Neuronal stem cell (in vitro differentiated cells): Measurements from ENCODE around the gene ABCA13.

Source experiments
- DNase-seq: peaks from one replicate; pipeline ENCODE4 v3.0.0-alpha.2; 2013; ENCODE audit warnings: low spot score
- H2AFZ ChIP-seq: one replicate; pipeline ENCODE4 v1.6.1; 2013; ENCODE audit warnings: mild to moderate bottlenecking, low read length, inconsistent platforms
- H2AK5ac ChIP-seq: 2 replicates; pipeline ENCODE4 v1.6.1; 2013; ENCODE audit warnings: low read depth, mild to moderate bottlenecking, inconsistent platforms, low read length, moderate library complexity, mixed read lengths
- H2BK120ac ChIP-seq: 2 replicates; pipeline ENCODE4 v1.6.1; 2013; ENCODE audit warnings: low read depth, mild to moderate bottlenecking, inconsistent platforms, low read length, moderate library complexity, mixed read lengths
- H2BK12ac ChIP-seq: one replicate; pipeline ENCODE4 v1.6.1; 2013; ENCODE audit warnings: low read length, inconsistent platforms
- H2BK15ac ChIP-seq: 2 replicates; pipeline ENCODE4 v1.6.1; 2013; ENCODE audit warnings: mild to moderate bottlenecking, low read length, inconsistent platforms, mixed read lengths
- H2BK5ac ChIP-seq: one replicate; pipeline ENCODE4 v1.6.1; 2013; ENCODE audit warnings: inconsistent platforms, mild to moderate bottlenecking, low read length, moderate library complexity
- H3K14ac ChIP-seq: one replicate; pipeline ENCODE4 v1.6.1; 2013; ENCODE audit warnings: low read length, inconsistent platforms
- H3K18ac ChIP-seq: 2 replicates; pipeline ENCODE4 v1.6.1; 2013; ENCODE audit warnings: low read length, inconsistent platforms
- H3K23ac ChIP-seq: 2 replicates; pipeline ENCODE4 v1.6.1; 2013; ENCODE audit warnings: low read depth, mild to moderate bottlenecking, mixed read lengths, low read length, inconsistent platforms; ENCODE audit not compliant: poor library complexity
- H3K27ac ChIP-seq: replicated peaks from 3 replicates; pipeline ENCODE4 v1.5.1; 2013; ENCODE audit warnings: low read length, inconsistent platforms
- H3K27me3 ChIP-seq, 3 experiments: 2 replicates each; pipeline ENCODE4 v1.6.1; 2013; ENCODE audit warnings: low read length in 3 of 3, mild to moderate bottlenecking in 2 of 3, inconsistent platforms in 1 of 3, low read depth in 1 of 3, mixed read lengths in 1 of 3, moderate library complexity in 1 of 3; ENCODE audit not compliant: control insufficient read depth in 3 of 3, insufficient read depth in 3 of 3
- H3K36me3 ChIP-seq, 2 donors: replicated peaks in 1 of 2; 2 replicates each; pipeline ENCODE4 v1.6.1; 2013; ENCODE audit warnings: low read length in 2 of 2; ENCODE audit not compliant: control insufficient read depth in 2 of 2, insufficient read depth in 2 of 2
- H3K4ac ChIP-seq: 2 replicates; pipeline ENCODE4 v1.6.1; 2013; ENCODE audit warnings: inconsistent platforms, mild to moderate bottlenecking, low read length, moderate library complexity
- H3K4me1 ChIP-seq, 2 donors: 1 replicate in 1 of 2; 2 replicates in 1 of 2; pipeline ENCODE4 v1.6.1; 2013; ENCODE audit warnings: low read length in 2 of 2, low read depth in 1 of 2; ENCODE audit not compliant: control insufficient read depth in 2 of 2, insufficient read depth in 1 of 2
- H3K4me2 ChIP-seq: one replicate; pipeline ENCODE4 v1.6.1; 2013; ENCODE audit warnings: mild to moderate bottlenecking, low read length, inconsistent platforms; ENCODE audit not compliant: insufficient read depth, poor library complexity, severe bottlenecking
- H3K4me3 ChIP-seq, 2 donors: 2 replicates each; pipeline ENCODE4 v1.5.1; 2013; ENCODE audit warnings: low read length in 2 of 2, mild to moderate bottlenecking in 2 of 2, inconsistent platforms in 1 of 2, moderate library complexity in 1 of 2
- H3K79me1 ChIP-seq: one replicate; pipeline ENCODE4 v1.6.1; 2013; ENCODE audit warnings: low read depth, mild to moderate bottlenecking, inconsistent platforms, low read length, moderate library complexity
- H3K9ac ChIP-seq: one replicate; pipeline ENCODE4 v1.6.1; 2013; ENCODE audit warnings: mild to moderate bottlenecking, low read depth, low read length, inconsistent platforms; ENCODE audit not compliant: poor library complexity
- H3K9me3 ChIP-seq, 2 donors: replicated peaks in 1 of 2; 2 replicates each; pipeline versions ENCODE3 to v1.6.1; 2013; ENCODE audit warnings: low read length in 2 of 2, mild to moderate bottlenecking in 2 of 2, inconsistent platforms in 1 of 2, low read depth in 1 of 2, mixed read lengths in 1 of 2, moderate library complexity in 1 of 2; ENCODE audit not compliant: control insufficient read depth in 2 of 2, insufficient read depth in 1 of 2
- H4K8ac ChIP-seq: one replicate; pipeline ENCODE4 v1.6.1; 2013; ENCODE audit warnings: low read depth, mild to moderate bottlenecking, inconsistent platforms, low read length, moderate library complexity
- H4K91ac ChIP-seq: one replicate; pipeline ENCODE4 v1.6.1; 2013; ENCODE audit warnings: low read length, low read depth, mild to moderate bottlenecking, inconsistent platforms; ENCODE audit not compliant: poor library complexity
- WGBS, 2 donors: extraction: QIAGEN DNeasy Blood & Tissue Kit; methylation state at CpG; one replicate each; pipeline ENCODE4 v1.1.7; 2013; ENCODE audit warnings: missing lambda C conversion rate in 2 of 2, mixed read lengths in 1 of 2; ENCODE audit not compliant: insufficient read length in 2 of 2, insufficient replicate concordance in 1 of 2; ENCODE audit errors: extremely low coverage in 2 of 2; 5-methylcytosine and 5-hydroxymethylcytosine counted together

ABCA13 gene

DNA sequence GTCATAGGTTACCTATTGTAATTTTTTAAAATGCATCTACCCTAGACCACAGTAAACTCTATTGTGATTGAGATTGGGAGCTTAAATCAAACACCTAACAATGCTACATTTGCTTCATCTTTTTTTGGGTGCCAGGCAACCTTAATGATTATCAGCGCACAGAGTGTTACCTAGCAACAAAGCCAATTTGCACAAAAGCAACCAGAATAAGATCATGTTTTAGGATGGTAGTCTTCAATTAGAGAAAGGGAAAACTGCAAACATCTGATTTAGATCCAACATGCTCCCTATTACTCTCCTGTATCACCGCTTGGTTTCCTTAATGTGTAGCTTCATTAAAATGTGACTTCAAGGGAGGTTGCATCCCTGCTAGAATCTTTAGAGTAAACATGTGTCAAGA is 226.9 kb downstream of the ABCA13 start:
- DNase-seq = no peak
- Histone ChIP-seq H2BK15ac (no peak overlapping the region), H3K14ac (no peak overlapping the region), H4K8ac (no peak overlapping the region), H3K4me1 (peaks cover 0 to 4% of the 10 kb centered on the region in 2 donors), H3K18ac (no peak overlapping the region), H3K79me1 (no peaks in the 10 kb centered on the region), H2AK5ac (no peak overlapping the region), H4K91ac (no peak overlapping the region), H2AFZ (no peak overlapping the region), H2BK5ac (no peak overlapping the region), H3K9me3 (no peaks in the 10 kb centered on the region), H2BK120ac (no peak overlapping the region), H3K4me2 (no peak overlapping the region), H3K4me3 (no peak overlapping the region), H3K23ac (no peak overlapping the region), H3K27me3 (no peaks in the 10 kb centered on the region), H3K4ac (no peak overlapping the region), H2BK12ac (no peak overlapping the region), H3K9ac (no peak overlapping the region), H3K27ac (no peak overlapping the region), H3K36me3 (no peaks in the 10 kb centered on the region)
- no CpG with 5 or more reads among the region's 2 CpGs for WGBS, 2 donors

DNA sequence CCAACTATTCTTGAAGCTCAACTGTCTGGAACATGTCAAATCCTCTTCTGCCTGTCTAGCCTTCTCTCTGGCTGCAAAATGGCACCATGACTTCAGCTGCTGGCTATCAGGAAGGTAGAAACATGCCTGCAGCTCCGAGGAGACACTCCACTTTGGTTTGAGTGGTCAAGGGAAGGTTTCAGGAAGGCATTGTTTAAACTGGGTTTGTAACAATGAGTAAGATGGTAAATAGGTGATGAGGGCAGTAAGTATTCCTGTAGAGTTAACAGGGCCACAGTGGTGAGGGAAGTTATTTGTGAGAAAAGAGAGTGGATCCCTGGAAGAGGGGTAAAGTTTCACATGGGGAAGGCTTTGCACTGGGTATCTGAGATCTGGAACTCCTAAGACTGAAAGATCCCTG is 231.5 kb downstream of the ABCA13 start:
- H3K4me2 ChIP-seq = no peak overlapping the region
- no peak overlapping the region for H3K4ac ChIP-seq
- no peak overlapping the region for H3K18ac ChIP-seq
- H2BK15ac ChIP-seq = no peak overlapping the region
- H2BK5ac ChIP-seq = no peak overlapping the region
- H3K9ac ChIP-seq = no peak overlapping the region
- no peaks in the 10 kb centered on the region for H3K36me3 ChIP-seq
- no peak for DNase-seq
- H3K9me3 ChIP-seq = no peaks in the 10 kb centered on the region
- no peaks in the 10 kb centered on the region for H3K79me1 ChIP-seq
- H2BK12ac ChIP-seq = no peak overlapping the region
- H2AFZ ChIP-seq = no peak overlapping the region
- no peak overlapping the region for H4K8ac ChIP-seq
- H3K23ac ChIP-seq = no peak overlapping the region
- no peak overlapping the region for H3K14ac ChIP-seq
- H3K4me1 ChIP-seq = peaks cover 0 to 4% of the 10 kb centered on the region in 2 donors
- H3K4me3 ChIP-seq = no peak overlapping the region
- H2BK120ac ChIP-seq = no peak overlapping the region
- H3K27me3 ChIP-seq = no peaks in the 10 kb centered on the region
- no CpG with 5 or more reads among the region's 1 CpG for WGBS, 2 donors
- no peak overlapping the region for H2AK5ac ChIP-seq
- no peak overlapping the region for H3K27ac ChIP-seq
- H4K91ac ChIP-seq = no peak overlapping the region

DNA sequence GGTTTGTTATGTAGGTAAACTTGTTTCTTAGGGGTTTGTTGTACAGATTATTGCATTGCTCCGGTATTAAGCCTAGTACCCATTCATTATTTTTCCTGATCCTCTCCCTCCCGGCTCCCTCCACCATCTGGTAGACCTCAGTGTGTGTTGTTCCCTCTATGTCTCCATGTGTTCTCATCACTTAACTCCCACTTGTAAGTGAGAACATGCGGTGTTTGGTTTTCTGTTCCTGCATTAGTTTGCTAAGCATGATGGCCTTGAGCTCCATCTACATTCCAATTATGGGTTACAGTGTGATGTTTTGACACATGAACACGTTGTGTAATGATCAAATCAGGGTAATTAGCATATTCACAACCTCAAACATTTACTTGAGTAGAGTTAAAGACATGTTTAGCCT is 237.5 kb downstream of the ABCA13 start:
- Histone ChIP-seq H4K8ac (no peak overlapping the region), H4K91ac (no peak overlapping the region), H2BK5ac (no peak overlapping the region), H3K18ac (no peak overlapping the region), H2AK5ac (no peak overlapping the region), H3K14ac (no peak overlapping the region), H3K9ac (no peak overlapping the region), H3K4me1 (no peaks in the 10 kb centered on the region), H3K36me3 (no peaks in the 10 kb centered on the region), H3K4me2 (no peak overlapping the region), H3K4ac (no peak overlapping the region), H3K4me3 (no peak overlapping the region), H2BK120ac (no peak overlapping the region), H3K9me3 (no peaks in the 10 kb centered on the region), H2BK12ac (no peak overlapping the region), H2BK15ac (no peak overlapping the region), H3K27ac (no peak overlapping the region), H2AFZ (no peak overlapping the region), H3K27me3 (no peaks in the 10 kb centered on the region), H3K79me1 (no peaks in the 10 kb centered on the region), H3K23ac (no peak overlapping the region)
- DNase-seq = no peak
- no CpG with 5 or more reads among the region's 4 CpGs for WGBS, 2 donors

DNA sequence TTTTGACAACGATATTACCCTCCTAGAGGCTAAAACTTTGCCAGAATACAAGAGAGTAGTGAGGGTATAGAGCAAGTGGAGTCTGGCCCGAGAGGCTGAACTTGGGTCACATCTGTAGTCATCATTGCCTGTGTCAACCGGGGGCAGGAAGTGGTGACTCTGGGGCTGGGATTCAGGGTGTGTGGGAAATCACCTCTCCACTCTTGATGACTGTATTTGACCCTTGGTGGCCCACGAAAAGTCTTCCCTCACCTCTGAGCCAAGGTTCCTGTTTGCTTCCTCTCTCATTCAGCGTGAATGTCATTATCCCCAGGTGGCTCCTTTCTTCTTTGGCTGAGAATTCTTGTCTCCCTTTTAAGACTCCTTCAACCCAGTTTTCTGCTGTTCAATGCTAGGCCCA is 240.4 kb downstream of the ABCA13 start:
- no peaks in the 10 kb centered on the region for H3K9me3 ChIP-seq
- no peaks in the 10 kb centered on the region for H3K36me3 ChIP-seq
- no peak overlapping the region for H4K8ac ChIP-seq
- DNase-seq = no peak
- H3K23ac ChIP-seq = no peak overlapping the region
- H2BK12ac ChIP-seq = no peak overlapping the region
- no peak overlapping the region for H3K4ac ChIP-seq
- no peaks in the 10 kb centered on the region for H3K27me3 ChIP-seq
- H2AFZ ChIP-seq = no peak overlapping the region
- no peak overlapping the region for H2BK120ac ChIP-seq
- no peak overlapping the region for H3K9ac ChIP-seq
- no peak overlapping the region for H4K91ac ChIP-seq
- H3K14ac ChIP-seq = no peak overlapping the region
- no peaks in the 10 kb centered on the region for H3K4me1 ChIP-seq
- no CpG with 5 or more reads among the region's 5 CpGs for WGBS, 2 donors
- H2BK15ac ChIP-seq = no peak overlapping the region
- H2AK5ac ChIP-seq = no peak overlapping the region
- no peak overlapping the region for H3K4me2 ChIP-seq
- no peak overlapping the region for H2BK5ac ChIP-seq
- no peak overlapping the region for H3K18ac ChIP-seq
- no peak overlapping the region for H3K4me3 ChIP-seq
- H3K79me1 ChIP-seq = no peaks in the 10 kb centered on the region
- no peak overlapping the region for H3K27ac ChIP-seq
